Panc1 (cell line): ENCODE data around the gene ADGRG2. TPM values are rescaled to one million over a fixed set of nuclear protein-coding genes. Genes with fewer than 3 reads are reported as not detected.

ENCODE experiments used
- ATAC-seq: fragments of 200-7000 bp; cut with Tn5 transposase; 2 replicates; pipeline ENCODE4 v1.9.1; 2020; ENCODE audit warnings: mild to moderate bottlenecking, moderate library complexity
- BruUV-seq: library from RNA; stranded (reverse); fragments of 400-500 nt; replicated peaks from 2 replicates; lab custom pipeline; 2021; lab: Mats Ljungman, UMichigan
- CTCF ChIA-PET: fragments of 300-600 bp; sonication (Branson Sonifier 250); formaldehyde crosslinking; loops from one replicate; lab custom pipeline; 2022; ENCODE audit warnings: antibody characterized with exemption; lab: Charles Lee
- POLR2A ChIA-PET: fragments of 300-600 bp; sonication (Branson Sonifier 250); formaldehyde crosslinking; loops from one replicate; lab custom pipeline; 2022; ENCODE audit warnings: antibody characterized with exemption; lab: Charles Lee
- DNase-seq: peaks from one replicate; pipeline ENCODE4 v3.0.0-alpha.2; 2010; ENCODE audit warnings: low read depth, low spot score
- H3K27ac ChIP-seq: 2 replicates; pipeline ENCODE4 v1.5.1; 2011; ENCODE audit warnings: mild to moderate bottlenecking, low read length, inconsistent platforms
- H3K27me3 ChIP-seq: fragments of 200-500 bp; sonication (Bioruptor generic); 2 replicates; pipeline ENCODE4 v1.6.0; 2014; ENCODE audit warnings: low read length, inconsistent platforms; ENCODE audit not compliant: control insufficient read depth, insufficient read depth
- H3K36me3 ChIP-seq: fragments of 200-500 bp; sonication (Bioruptor generic); 2 replicates; pipeline ENCODE4 v1.5.1; 2014; ENCODE audit warnings: inconsistent platforms, mild to moderate bottlenecking, low read length, moderate library complexity; ENCODE audit not compliant: control insufficient read depth, insufficient read depth
- H3K4me1 ChIP-seq: 2 replicates; pipeline ENCODE4 v1.5.1; 2011; ENCODE audit warnings: inconsistent platforms, mild to moderate bottlenecking, low read length, moderate library complexity; ENCODE audit not compliant: control insufficient read depth, insufficient read depth
- H3K4me3 ChIP-seq, 2 experiments: 2 replicates each; pipeline ENCODE4 v1.5.1; 2011 to 2012; ENCODE audit warnings: low read depth in 2 of 2, low read length in 2 of 2, mild to moderate bottlenecking in 2 of 2, inconsistent platforms in 1 of 2, moderate library complexity in 1 of 2
- H3K9me3 ChIP-seq: fragments of 200-500 bp; sonication (Bioruptor generic); 2 replicates; pipeline ENCODE4 v1.5.1; 2014; ENCODE audit warnings: low read depth, mild to moderate bottlenecking, inconsistent platforms, low read length, moderate library complexity; ENCODE audit not compliant: control insufficient read depth, insufficient read depth
- POLR2AphosphoS5 ChIP-seq: IDR thresholded peaks from 2 replicates; pipeline ENCODE4 v1.6.1; 2012; ENCODE audit warnings: mild to moderate bottlenecking, low read depth, low read length, moderate library complexity
- SIN3A ChIP-seq: IDR thresholded peaks from 2 replicates; pipeline ENCODE4 v1.6.1; 2012; ENCODE audit warnings: low read depth, mild to moderate bottlenecking, low read length, moderate library complexity, borderline replicate concordance; ENCODE audit not compliant: insufficient read depth
- TCF7L2 ChIP-seq: IDR thresholded peaks from 2 replicates; pipeline ENCODE4 v1.6.1; 2011; ENCODE audit warnings: mild to moderate bottlenecking, low read depth, low read length, inconsistent platforms
- in situ Hi-C: cut with HindIII; loops from 2 replicates; pipeline ENCODE4 v1.10.0; 2016; ENCODE audit warnings: low sequenced_read_pairs, low pct_unique_long_range_greater_than_20kb
- intact Hi-C: fragments of 100-400 bp; cut with micrococcal nuclease; formaldehyde crosslinking; loops from one replicate; pipeline ENCODE4 v1.10.0; 2022; ENCODE audit not compliant: unreplicated experiment
- total RNA-seq: library from RNA; stranded (reverse); gene quantifications from one replicate; pipeline ENCODE4 v1.2.1, GENCODE V29; 2021; ENCODE audit not compliant: unreplicated experiment
- TF ChIP-seq, protein P1 (sequence below): fragments of 450-650 bp; IDR thresholded peaks from 2 replicates; pipeline ENCODE4 v1.5.1; 2017; ENCODE audit warnings: mild to moderate bottlenecking
- TF ChIP-seq, protein P2 (sequence below), 2 experiments: IDR thresholded peaks; 2 replicates each; pipeline ENCODE4 v1.6.1; 2011 to 2012; ENCODE audit warnings: low read depth in 2 of 2, control low read depth in 1 of 2, low read length in 1 of 2, mild to moderate bottlenecking in 1 of 2, moderate library complexity in 1 of 2; ENCODE audit not compliant: insufficient read depth in 1 of 2

Gene ADGRG2
- total RNA-seq, 1 experiment from 2014 or later: 2.0 TPM

DNA sequence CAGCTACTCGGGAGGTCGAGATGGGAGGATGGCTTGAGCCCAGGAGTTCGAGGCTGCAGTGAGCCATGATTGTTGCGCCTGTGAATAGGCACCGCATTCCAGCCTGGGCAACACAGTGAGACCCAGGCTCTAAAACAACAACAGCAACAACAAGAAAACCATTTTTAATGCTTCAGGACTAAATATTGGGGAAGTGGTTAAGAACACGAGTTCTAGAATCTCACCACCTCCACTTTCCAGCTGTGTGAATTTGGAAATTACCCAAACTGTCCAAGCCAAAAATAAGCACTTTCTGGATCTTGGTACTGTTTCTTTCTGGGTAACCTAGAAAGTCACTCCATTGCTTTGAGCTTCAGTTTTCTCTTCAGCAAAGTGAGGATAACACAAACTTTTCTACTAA, 63.2 kb downstream of the ADGRG2 start:
- in situ Hi-C loops (no loop called here), intact Hi-C loops (no loop called here)
- Histone ChIP-seq H3K36me3 (no peaks in the 10 kb centered on the region), H3K4me3 (no peak overlapping the region), H3K27ac (no peak overlapping the region), H3K4me1 (no peaks in the 10 kb centered on the region), H3K27me3 (no peaks in the 10 kb centered on the region), H3K9me3 (no peaks in the 10 kb centered on the region)
- DNase-seq (no peak), ATAC-seq (no peak)
- TF ChIP-seq TCF7L2 (no peak), POLR2AphosphoS5 (no peak), SIN3A (no peak)
- TF ChIP-seq, protein P1, sequence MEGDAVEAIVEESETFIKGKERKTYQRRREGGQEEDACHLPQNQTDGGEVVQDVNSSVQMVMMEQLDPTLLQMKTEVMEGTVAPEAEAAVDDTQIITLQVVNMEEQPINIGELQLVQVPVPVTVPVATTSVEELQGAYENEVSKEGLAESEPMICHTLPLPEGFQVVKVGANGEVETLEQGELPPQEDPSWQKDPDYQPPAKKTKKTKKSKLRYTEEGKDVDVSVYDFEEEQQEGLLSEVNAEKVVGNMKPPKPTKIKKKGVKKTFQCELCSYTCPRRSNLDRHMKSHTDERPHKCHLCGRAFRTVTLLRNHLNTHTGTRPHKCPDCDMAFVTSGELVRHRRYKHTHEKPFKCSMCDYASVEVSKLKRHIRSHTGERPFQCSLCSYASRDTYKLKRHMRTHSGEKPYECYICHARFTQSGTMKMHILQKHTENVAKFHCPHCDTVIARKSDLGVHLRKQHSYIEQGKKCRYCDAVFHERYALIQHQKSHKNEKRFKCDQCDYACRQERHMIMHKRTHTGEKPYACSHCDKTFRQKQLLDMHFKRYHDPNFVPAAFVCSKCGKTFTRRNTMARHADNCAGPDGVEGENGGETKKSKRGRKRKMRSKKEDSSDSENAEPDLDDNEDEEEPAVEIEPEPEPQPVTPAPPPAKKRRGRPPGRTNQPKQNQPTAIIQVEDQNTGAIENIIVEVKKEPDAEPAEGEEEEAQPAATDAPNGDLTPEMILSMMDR: no peak
- TF ChIP-seq, protein P2, sequence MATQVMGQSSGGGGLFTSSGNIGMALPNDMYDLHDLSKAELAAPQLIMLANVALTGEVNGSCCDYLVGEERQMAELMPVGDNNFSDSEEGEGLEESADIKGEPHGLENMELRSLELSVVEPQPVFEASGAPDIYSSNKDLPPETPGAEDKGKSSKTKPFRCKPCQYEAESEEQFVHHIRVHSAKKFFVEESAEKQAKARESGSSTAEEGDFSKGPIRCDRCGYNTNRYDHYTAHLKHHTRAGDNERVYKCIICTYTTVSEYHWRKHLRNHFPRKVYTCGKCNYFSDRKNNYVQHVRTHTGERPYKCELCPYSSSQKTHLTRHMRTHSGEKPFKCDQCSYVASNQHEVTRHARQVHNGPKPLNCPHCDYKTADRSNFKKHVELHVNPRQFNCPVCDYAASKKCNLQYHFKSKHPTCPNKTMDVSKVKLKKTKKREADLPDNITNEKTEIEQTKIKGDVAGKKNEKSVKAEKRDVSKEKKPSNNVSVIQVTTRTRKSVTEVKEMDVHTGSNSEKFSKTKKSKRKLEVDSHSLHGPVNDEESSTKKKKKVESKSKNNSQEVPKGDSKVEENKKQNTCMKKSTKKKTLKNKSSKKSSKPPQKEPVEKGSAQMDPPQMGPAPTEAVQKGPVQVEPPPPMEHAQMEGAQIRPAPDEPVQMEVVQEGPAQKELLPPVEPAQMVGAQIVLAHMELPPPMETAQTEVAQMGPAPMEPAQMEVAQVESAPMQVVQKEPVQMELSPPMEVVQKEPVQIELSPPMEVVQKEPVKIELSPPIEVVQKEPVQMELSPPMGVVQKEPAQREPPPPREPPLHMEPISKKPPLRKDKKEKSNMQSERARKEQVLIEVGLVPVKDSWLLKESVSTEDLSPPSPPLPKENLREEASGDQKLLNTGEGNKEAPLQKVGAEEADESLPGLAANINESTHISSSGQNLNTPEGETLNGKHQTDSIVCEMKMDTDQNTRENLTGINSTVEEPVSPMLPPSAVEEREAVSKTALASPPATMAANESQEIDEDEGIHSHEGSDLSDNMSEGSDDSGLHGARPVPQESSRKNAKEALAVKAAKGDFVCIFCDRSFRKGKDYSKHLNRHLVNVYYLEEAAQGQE (IDR thresholded peaks at IDR 0.05; ENCODE audit: insufficient read depth in 1 of 2, low read depth in 2 of 2, low read length in 1 of 2): no peak
- CTCF ChIA-PET: no interaction called here
- BruUV-seq: no TSS peak
- POLR2A ChIA-PET: no interaction called here

DNA sequence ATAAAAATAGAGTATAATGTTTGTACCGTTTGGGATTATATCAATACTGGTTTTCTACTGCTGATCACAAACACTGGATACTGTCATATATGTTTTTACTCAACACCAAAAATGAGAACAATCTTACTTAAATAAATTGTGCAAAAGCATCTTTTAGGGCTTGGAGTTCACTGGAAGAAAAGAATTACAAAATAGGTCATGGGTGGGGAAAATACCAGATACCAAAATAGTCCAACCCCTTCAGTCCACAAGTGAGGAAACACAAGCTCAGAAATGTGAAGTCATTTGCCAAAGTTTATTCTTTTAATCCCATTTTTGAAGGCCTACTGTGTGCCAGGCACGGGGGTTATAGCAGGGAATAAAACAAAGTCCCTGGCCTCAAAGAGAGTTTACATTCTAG, 64.4 kb downstream of the ADGRG2 start:
- Histone ChIP-seq H3K4me1 (no peaks in the 10 kb centered on the region), H3K27ac (no peak overlapping the region), H3K9me3 (no peaks in the 10 kb centered on the region), H3K36me3 (no peaks in the 10 kb centered on the region), H3K27me3 (no peaks in the 10 kb centered on the region), H3K4me3 (no peak overlapping the region)
- DNase-seq (no peak), ATAC-seq (no peak)
- ChIA-PET CTCF (no interaction called here), POLR2A (no interaction called here)
- TF ChIP-seq POLR2AphosphoS5: no peak
- TF ChIP-seq, protein P1: no peak
- TF ChIP-seq SIN3A: no peak
- TF ChIP-seq, protein P2 (IDR thresholded peaks at IDR 0.05; ENCODE audit: insufficient read depth in 1 of 2, low read depth in 2 of 2, low read length in 1 of 2): no peak
- TF ChIP-seq TCF7L2: no peak
- intact Hi-C loops: no loop called here
- in situ Hi-C loops: no loop called here
- no TSS peak for BruUV-seq
